Activated CD8-positive, alpha-beta memory T cell treated with anti-CD3 and anti-CD28 coated beads for 24 hours (primary cell): Measurements from ENCODE around the gene PADI2.

ENCODE experiments used
- DNase-seq: peaks from one replicate; pipeline ENCODE4 v3.0.0-alpha.2; 2020

The PADI2 gene

DNA sequence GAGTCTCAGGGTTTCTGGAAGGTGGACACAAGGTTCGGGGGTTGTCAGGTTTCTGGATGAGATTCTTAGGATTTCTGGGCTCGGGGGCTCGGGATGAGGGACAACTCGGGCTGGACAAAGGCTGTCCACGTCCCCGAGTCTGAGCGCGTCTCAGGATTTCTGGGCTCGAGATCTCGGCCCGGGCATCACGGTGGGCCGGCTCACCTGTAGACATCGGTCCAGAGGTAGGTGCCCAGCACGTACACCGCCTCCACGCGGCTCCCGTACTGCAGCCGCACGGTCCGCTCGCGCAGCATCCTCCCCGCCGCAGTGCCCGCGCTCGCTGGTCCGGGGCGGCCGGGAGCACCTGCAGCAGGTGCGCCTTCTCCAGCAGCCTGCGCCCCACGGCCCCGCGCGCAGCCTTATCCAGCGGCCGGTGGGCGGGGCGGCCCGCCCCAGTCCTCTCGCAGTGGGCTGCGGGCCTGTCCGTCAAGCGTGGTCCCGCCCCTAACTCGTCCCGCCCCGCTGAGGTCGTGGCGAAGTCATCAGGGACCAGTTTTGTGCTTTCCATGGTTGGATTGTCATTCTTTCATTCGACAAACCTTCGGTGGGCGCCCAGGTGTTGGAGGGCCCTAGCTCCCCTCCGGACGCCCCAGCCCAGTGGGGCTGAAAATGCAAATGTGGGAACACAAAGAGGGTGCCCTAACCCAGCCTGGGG, at the start of gene PADI2:
Gene PADI2 (minus strand): TSS at position 376 of the 697 bp plus-strand sequence. CDS start 80 bp downstream, at position 296.
- DNase-seq, result peak; percentile 78

DNA sequence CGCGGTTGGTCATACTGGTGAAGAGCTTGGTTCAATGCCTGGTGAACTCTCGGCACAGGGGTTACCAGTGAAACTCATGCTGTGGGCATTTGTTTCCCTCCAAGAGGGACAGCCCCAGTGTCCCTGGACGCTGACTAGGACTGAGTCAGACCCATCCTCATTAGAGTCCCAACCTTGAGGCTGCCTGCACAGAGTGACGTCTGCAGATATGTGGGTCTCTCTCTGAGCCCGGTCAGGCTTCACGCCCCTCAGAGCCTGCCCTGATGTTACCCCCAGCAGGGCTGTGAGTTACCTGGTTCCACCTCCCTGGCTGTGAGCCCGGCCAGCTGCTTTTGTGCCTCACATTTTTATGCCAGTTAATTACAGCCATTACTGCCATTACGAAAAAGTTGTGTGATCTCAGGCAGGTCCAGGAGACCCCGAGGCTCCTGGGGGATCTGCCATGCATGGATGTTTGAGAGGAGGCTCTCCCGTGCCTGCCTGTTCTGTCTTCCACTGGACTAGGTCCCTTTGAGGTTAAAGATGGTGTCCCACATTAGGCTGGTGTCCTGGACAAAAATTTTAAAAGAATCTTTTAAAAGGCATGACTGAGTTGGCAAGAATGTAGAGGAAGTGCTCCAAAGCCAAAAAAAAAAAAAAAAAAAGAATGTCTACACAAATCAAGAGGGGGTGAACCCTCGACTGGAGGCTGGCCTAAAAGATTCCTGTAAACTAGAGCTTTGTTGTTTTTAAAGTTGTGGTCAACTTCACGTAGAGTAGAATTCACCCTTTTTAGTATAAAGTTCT, 49.0 kb upstream of the PADI2 start:
- DNase-seq, result no peak

DNA sequence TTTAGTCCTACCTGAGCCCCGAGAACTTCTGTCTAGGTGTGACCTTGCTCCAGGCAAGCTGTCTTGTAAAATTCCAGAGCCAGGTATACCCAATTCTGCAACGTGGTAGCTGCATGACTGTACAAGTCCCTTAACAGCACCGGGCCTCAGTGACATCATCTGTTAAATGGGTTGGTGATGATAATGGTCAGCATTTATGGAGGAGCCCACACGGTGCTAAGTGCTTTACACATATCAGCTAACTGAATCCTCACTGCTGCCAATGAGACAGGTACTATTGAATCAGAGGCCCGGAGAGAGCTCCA, 48.5 kb upstream of the PADI2 start:
- no peak for DNase-seq

DNA sequence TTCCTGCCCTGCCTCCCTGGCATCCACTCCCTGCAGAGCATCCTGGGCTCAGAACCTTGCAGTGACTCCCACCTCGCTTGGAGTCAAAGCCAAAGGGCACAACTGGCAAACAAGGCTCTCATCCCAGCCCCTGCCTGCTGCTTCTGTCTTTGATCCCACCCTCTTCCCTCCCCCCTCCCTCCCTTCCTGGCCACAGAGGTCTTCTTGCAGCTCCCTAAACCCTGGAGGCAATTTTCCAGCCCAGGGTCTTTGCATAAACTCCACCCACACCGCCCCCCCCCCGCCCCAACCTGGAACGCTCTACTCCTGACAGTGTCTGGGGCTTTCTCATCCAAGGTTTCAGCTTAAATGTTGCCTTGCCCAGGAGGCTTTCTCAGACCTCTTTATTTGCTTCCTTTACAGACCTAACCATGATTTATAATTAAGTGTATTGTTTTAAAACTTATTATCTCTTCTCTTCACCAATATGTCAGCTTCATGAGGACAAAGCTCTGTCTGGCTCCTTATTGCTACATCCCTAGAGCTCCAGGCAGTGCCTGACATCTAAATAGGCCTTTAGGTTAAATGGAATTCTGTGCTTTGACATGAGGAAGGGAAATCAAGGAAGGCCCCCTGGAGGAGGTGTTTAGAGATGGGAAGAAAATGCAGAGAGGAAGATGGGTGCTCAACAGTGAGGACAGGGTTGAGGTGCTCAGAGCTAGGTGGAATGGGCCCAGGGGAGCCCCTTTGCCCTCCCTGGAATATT, 48.0 kb upstream of the PADI2 start:
- no peak for DNase-seq

DNA sequence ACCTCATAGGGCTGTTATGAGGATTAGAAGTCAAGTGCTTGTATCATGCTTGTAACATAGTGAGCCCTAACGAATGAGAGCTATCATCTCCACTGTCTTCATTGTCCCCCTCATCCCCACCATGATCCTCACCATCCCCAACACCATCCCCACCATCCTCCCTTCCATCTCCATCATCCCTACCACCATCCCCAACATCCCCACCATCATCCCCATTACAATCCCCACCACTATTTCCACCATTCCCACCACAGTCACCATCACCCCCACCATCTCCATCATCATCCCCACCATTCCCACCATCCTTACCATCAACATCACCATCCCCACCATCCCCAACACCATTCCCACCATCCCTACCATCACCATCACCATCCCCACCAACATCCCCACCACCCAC, 46.6 kb upstream of the PADI2 start:
- DNase-seq, result no peak

DNA sequence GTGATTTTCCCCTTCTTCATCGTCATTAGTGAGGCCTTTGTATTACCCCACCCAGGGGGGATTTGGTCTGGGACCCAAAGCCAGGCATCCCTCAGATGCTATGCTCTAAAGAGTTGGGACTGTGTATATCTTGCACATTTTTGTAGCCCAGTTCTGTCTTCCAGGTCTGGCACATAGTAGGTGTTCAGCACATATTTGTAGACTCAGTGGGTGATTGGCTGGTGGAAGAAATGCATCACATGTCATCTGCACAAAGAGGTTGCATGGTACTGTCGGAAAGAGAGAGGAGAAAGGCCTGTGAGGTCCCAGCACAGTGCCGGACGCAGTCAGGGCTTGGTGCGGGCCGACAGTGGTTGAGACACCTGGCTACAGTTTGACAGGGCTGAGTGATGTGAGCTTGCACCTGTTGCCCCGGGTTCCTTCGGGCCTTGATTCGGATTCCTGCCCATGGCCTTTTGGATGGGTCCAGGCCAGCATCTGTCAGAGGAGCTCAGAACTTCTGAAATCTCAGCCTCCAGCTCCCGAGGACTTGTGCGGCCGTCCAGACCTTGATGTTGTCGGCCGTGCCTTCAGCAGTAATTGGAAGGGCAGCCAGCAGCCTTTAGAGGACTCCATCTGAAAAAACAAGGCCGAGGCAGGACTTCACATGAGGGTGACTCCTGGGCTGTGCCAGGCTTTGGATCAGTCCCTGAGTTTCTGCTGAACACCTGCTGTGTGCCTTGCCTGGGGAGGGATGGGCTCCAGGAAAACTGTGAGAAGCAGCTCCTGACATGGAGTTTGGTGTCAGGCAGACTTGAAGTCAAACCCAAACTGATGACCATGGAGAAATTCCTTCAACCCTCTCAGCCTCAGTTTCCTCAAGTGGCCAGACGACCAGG, 44.8 kb upstream of the PADI2 start:
- no peak for DNase-seq

DNA sequence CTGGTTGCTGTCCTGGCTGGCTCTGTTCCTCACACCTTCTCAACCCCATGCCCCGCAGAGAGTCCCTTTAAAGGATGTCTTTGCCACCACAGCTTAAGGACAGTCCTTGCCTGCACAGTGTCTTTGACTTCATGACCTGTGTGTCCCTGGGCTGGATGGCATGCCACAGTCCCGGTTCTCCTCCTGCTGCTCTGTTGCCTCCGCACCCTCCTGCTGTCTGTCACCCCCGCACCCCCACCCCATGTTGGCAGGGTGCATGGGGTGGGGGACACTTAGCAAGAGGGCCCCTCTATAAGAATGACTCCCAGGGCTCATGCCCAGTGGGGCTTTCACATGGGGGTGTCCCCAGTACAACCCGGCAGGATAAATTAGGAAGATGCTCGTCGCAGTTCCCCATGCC, 44.1 kb upstream of the PADI2 start:
- DNase-seq, result no peak

DNA sequence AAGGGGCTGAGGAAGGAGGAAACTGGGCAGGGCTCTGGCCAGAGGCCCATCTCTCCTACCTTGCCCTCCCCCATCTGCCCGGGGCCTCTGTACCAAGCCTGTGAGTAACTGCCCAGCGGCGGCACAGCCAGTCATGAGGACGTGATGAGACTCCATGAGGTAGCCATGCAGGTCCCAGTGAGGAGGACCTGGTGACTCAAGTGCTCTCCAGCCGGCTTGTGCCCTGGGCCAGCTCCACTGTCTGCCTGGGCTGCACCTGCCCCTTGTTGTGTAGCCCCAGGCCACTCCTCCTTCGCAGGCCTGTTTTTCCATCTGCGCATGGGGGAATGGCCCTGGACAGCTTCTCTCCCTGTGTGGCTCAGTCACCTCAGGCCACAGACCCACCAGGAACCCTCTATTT, 43.7 kb upstream of the PADI2 start:
- DNase-seq, result no peak

DNA sequence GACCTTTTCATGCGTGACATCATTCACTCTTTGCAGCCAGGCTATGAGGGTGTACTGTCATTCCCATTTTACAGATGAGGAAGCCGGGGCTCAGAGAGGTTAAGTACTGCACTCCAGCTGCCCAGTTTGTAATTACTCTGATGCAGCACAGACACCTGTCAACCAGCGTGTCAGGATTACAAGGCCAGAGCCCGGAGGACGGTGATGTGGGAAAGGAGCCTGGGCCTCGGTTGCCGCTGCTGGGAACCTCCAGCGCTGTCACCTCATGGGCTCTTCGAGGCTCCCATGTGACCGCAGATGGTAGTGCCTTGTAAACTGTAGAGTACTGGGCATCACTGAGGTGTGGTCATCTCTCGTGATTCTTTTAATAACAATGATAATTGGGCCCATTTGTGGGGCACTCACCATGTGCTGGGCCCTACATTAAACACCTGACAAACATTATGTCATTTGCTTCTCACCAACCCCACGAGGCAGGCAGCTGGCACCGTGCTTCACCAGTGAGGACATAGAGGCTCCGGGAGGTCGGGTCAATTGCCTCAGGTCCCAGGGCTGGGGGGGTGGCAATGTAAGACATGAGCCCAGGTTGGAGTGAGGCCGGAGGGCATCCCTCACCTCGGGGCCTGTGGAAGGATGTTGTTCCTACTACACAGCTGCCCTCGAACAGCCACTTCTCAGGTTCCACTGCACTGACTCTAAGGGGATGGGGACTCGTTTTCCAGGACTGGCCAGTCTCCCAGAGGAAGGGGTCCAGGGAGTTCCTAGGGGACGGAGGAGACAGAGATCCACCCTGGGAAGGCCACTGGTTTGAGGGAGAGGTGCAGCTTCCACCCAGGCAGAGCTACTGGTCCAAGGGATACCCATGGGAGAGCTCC, 42.9 kb upstream of the PADI2 start:
- no peak for DNase-seq

DNA sequence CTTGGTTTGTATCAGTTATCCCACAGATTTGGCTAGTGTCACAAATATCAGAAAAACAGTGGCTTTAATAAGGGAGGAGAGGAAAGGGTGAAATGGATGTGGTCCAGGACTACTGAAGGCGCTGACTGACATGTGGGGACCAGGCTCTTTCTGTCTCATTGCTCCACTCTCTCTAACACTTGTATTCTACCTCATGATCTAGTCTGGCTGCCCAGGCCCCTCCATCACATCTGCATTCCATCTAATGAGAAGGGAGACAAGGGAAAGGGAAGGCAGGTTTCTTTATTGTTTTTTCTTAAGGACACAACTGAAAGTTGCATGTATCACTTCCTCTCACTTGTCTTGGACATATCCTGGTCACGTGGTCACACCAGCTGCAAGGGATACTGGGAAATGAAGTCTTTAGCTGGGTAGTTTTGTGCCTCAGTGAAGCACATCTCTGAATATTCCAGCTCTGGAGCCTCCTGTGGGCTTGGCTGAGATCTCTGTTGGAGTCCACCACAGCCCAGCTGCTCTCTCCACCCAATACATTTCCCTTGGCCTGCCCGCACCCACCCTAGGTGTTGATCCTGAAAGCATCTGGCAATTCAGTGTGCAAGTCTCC, 42.0 kb upstream of the PADI2 start:
- DNase-seq, result no peak

DNA sequence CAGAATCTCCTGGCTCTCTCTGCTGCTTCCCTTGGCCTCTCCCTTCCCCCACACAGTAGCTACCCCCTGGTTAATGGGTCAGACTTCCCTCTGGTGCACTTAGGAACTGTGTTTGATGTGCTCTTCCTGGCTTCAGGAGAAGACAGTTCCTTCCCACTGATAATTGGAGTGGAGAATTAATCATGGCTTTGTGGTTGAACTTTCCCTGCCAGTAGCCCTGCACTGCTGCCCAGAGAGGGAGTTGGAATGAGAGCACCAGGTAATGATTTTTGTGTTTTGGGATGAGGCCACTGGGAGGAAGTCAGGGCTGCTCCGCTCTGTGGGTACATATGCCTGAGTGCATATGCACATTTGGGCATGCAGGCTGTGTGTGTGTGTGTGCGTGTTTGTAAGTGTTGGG, 39.7 kb upstream of the PADI2 start:
- DNase-seq, result no peak

DNA sequence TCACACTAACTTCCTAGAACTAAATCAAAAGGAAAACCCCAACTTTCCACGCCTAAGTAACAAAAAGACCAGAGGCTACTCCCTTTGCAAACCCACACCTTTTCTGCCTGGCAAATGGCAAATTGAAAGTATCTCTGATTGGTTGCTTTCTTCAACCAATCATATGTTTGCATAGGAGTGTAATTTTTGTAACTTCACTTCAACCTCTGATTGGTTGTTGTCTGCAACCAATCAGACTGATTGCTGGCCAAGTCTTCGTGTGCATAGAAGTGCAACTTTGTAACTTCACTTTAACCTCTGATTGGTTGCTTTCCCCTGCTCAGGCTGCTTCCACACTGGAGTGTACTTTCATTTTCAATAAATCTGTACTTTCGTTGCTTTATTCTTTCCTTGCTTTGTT, 36.9 kb upstream of the PADI2 start:
- DNase-seq, result no peak

DNA sequence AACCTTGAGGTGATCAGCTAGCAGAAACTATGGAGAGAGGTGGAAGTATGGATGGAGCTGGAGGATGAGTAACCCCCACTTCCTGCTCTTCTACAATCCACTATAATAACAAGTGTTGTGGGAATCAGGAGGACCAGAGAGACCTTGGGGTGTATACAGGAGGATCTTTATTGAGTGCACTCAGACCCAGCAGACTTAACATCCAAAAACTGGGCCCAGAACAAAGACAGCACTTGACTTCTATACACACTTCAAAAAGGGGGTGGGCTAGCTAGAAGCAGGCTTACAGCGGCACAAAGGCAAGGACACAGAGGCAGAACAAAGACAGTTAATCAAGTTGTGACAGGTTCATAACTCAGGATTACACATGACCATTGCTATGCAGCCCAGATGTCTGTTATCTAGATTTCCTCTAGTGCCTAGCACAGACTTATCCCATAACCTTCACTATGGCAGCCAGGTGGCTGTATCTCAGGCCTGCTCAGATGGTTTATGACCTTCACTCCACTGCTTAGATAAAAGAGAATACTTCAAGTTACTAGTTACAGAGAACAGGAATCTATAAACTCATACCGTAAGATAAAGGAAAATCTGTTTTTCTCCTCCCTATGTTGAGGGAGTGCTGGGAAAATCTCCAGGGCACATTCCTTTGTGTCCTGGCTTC, 36.1 kb upstream of the PADI2 start:
- no peak for DNase-seq

DNA sequence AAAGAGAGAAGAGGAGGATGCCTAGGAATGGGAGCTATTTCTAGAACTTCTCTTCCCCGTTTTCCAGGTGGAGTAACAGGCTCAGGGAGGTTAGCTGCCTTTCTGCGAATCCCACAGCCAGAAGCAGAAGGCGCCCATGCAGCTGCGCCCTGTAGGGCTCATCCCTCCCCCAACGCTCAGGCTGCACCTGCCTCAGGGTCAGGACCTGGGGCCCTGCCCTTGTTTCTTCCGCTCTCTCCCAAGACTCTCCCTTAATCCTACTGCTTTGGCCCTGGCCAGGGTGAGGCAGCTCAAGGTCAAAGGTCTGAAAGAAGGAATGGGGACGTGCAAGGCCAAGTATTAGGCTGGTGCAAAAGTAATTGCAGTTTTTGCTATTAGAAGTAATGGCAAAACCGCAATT, 30.5 kb upstream of the PADI2 start:
- DNase-seq, result no peak

DNA sequence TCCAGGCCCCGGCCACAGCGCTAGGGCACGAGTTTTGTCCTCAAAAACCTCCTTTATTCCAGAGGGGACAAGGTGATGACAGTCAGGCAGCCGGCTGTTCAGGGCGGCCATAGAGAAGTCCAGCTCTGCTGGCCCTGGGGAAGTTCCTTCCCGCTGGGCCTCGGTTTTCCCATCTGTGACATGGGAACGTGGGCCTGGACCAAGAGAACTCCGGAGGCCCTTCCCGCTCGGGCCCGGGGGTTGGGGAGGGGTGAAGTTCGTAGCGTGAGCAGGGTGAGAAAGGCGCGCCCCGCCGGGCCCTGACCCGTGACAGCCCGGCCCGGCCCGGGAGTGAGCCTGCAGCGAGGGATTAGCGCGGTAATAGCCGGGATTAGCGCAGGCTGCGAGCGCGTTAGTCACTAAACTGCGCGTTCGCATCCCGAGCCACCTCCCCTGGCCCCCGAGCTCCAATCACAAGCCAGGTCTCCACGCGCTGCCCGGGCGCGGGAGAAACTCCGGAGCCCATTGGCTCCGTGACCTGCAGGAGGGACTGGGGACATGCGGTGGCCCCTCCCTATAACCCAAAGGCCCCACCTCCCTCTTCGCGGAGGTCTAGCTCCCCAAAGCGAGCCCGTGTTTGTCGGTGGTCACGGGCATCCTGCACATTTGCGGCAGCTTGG, 29.8 kb upstream of the PADI2 start:
- no peak for DNase-seq

DNA sequence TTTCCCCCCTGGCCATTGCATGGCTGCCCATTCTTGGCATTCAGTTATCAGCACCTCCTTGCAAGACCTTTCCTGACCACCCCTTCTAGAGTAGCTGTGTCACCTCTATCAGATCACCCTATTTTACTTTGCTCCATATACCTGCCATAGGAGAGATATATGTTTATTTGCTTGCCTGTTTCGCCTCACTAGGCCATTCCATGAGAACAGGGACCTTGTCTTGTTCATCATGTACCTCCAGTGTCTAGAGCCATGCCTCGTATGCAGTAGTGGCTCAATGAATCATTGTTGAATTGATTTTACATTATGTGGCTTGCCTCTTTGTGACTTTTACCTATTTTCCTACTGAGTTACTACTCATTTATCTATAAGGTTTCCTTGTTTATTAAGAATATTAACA, 26.4 kb upstream of the PADI2 start:
- DNase-seq, result no peak

DNA sequence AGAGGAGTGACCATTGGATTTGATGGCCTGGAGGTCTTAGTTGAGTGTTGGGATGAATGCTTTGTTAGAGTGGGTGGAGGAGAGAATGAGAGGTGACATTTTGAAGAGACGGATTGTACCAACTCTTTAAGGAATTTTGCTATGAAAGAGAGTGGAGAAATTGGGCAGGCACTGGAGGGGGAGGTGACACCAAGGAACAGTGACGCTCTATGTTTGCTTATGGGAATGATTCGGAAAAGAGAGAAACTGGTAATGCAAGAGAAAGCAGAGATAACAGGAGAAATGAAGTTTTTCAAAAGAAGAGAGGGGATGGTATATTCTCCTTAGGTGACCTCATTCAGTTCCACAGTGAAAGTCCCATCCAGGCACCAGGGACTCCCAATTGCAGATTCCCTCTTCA, 24.5 kb upstream of the PADI2 start:
- DNase-seq, result no peak

DNA sequence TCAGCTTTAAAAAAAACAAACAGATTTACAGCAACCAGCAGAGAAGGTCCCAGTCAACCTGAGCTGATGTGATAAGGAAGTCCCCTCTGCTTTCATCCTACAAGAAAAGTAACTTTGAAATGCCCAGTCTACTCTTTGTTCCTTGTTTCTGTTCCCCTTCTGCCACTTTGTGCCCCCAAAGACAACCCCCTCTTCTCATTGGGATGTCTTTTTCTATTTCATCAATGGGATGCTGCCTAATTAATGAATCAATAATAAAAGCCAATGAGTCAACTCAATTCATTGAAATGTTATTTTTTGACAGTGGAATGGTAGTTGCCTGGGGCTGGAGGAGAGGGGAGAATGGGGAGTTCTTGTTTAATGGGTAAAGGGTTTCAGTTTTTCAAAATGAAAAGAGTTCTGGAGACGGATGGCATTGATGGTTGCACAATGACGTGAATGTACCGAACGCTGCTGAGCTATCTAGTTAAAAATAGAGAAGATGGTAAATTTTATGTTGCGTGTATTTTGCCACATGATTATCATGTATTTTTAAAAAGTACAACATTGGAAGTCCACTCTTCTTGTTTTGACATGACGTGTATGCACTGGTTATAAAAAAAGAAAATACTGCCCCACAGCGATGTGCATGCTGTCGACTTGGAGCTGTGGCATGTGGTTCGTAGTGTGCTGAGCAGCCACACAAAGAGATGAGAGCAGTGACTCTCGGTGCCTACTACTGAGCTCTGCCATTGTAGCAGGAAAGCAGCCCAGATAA, 22.4 kb upstream of the PADI2 start:
- no peak for DNase-seq

DNA sequence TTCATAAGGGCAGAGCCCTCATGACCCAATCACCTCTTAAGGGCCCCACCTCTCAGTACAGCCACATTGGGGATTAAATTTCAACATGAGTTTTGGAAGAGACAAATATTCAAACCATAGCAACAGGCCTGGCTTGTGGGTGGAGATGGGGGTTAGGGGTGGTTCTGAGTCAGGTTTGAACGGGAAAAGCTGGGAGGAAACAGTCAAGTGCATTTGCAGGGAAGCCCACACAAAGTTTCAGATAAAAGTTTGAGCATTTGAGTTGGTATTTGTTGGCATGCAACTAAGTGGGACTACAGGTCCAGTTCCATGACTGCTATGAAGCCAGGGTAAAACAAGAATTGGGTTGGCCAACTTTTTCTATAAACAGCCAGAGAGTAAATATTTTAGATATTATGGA, 21.0 kb upstream of the PADI2 start:
- DNase-seq, result no peak

DNA sequence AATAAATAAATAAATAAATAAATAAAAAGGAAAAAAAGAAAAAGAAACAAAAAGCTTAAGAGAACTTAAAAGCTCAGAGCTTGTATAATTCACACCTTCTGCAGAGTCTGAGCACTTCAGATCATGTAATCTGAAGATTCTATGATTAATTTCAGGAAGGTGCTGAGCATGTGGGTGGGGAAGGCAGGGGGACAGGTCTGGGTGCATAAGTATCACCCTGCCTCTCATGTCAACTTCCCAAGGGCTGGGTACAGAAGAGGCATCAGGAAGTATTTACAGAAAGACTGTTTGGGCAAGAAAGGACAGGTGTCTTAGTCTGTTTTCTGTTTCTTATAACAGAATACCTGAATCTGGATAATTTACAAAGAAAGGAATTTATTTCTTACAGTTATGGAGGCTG, 20.4 kb upstream of the PADI2 start:
- DNase-seq, result no peak
